T-helper 17 cell (primary cell): Measurements from ENCODE around the gene RNF13. TPM values are rescaled to one million over a fixed set of nuclear protein-coding genes. Genes with fewer than 3 reads are reported as not detected.
"Not testable (repeated sequence)": the region's sequence is repeated elsewhere in the genome, so short reads cannot be mapped to it uniquely, and the experiment has no call there.

ENCODE experiments used
- ATAC-seq: fragments of 150-1000 bp; cut with Tn5 transposase; 2 replicates; pipeline ENCODE4 v1.10.0; 2021; ENCODE audit warnings: mild to moderate bottlenecking, moderate library complexity
- DNase-seq, 3 donors: peaks; one replicate each; pipeline versions ENCODE4 v3.0.0 to v3.0.0-alpha.2; 2020 to 2021
- H3K9me3 ChIP-seq: one replicate; pipeline ENCODE4 v1.7.0; 2013; ENCODE audit warnings: low read length, mild to moderate bottlenecking; ENCODE audit not compliant: control insufficient read depth, poor library complexity, severe bottlenecking
- H3K27ac Mint-ChIP-seq: one replicate; pipeline ENCODE4 v1.8.0; 2022; ENCODE audit warnings: mild to moderate bottlenecking, moderate library complexity, mixed read lengths
- H3K27me3 Mint-ChIP-seq: one replicate; pipeline ENCODE4 v1.8.0; 2022; ENCODE audit warnings: mixed read lengths
- H3K36me3 Mint-ChIP-seq: one replicate; pipeline ENCODE4 v1.8.0; 2022; ENCODE audit warnings: low read depth, mixed read lengths
- H3K4me1 Mint-ChIP-seq: one replicate; pipeline ENCODE4 v1.8.0; 2022; ENCODE audit warnings: mild to moderate bottlenecking, mixed read lengths
- H3K4me3 Mint-ChIP-seq: one replicate; pipeline ENCODE4 v1.8.0; 2022; ENCODE audit warnings: mild to moderate bottlenecking, moderate library complexity, mixed read lengths
- total RNA-seq, 4 donors: library from RNA in 2 of 4; stranded (reverse) in 2 of 4; gene quantifications; one replicate each; pipeline ENCODE4 v1.2.3 and lab custom pipeline; 2022 to 2026

The RNF13 gene
- total RNA-seq, 2 donors from 2014 or later = 50.8 to 55.4 TPM

- Mint-ChIP-seq H3K27me3 (no peaks in the 10 kb centered on the region), H3K27ac (no peak overlapping the region), H3K36me3 (peaks cover 3% of the 10 kb centered on the region), H3K4me3 (no peak overlapping the region), H3K4me1 (no peaks in the 10 kb centered on the region)
- ATAC-seq = no peak
- H3K9me3 ChIP-seq = peaks cover 4% of the 10 kb centered on the region
- no peak for DNase-seq
Observed at GRCh38 chr3:149832086-149832485, 19.1 kb downstream of the RNF13 start.

DNA sequence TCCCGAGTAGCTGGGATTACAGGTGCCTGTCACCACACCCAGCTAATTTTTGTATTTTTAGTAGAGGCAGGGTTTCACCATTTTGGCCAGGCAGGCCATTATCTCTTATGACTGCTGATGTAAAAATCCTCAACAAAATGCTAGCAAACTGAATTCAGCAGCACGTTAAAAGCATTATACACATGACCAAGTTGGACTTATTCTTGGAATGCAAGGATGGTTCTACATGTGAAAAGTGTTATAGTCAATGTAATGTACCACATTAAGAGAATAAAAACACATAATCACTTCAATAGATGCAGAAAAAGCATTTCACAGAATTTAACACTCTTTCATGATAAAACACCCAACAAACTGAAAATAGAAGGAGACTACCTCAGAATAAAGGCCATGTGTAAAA, 20.2 kb downstream of the RNF13 start:
- H3K27ac Mint-ChIP-seq = no peak overlapping the region
- peaks cover 6% of the 10 kb centered on the region for H3K36me3 Mint-ChIP-seq
- H3K9me3 ChIP-seq = peaks cover 4% of the 10 kb centered on the region
- no peaks in the 10 kb centered on the region for H3K4me1 Mint-ChIP-seq
- no peaks in the 10 kb centered on the region for H3K27me3 Mint-ChIP-seq
- DNase-seq (no peak), ATAC-seq (no peak)
- no peak overlapping the region for H3K4me3 Mint-ChIP-seq

- not testable (repeated sequence) for H3K27me3 Mint-ChIP-seq, ATAC-seq, H3K4me3 Mint-ChIP-seq, H3K27ac Mint-ChIP-seq, H3K9me3 ChIP-seq, DNase-seq, H3K36me3 Mint-ChIP-seq
- peaks cover 24% of the 10 kb centered on the region for H3K4me1 Mint-ChIP-seq
Observed at GRCh38 chr3:149838491-149838890, 25.5 kb downstream of the RNF13 start.

- H3K27ac Mint-ChIP-seq, ATAC-seq, H3K27me3 Mint-ChIP-seq, DNase-seq, H3K36me3 Mint-ChIP-seq, H3K4me3 Mint-ChIP-seq, H3K9me3 ChIP-seq: not testable (repeated sequence)
- peaks cover 28% of the 10 kb centered on the region for H3K4me1 Mint-ChIP-seq
Observed at GRCh38 chr3:149839469-149839868, 26.5 kb downstream of the RNF13 start.

- H3K4me1 Mint-ChIP-seq = peaks cover 32% of the 10 kb centered on the region
- H3K9me3 ChIP-seq = no peaks in the 10 kb centered on the region
- peaks cover 6% of the 10 kb centered on the region for H3K36me3 Mint-ChIP-seq
- ATAC-seq (no peak), DNase-seq (no peak)
- H3K4me3 Mint-ChIP-seq = no peak overlapping the region
- no peaks in the 10 kb centered on the region for H3K27me3 Mint-ChIP-seq
- H3K27ac Mint-ChIP-seq = no peak overlapping the region
Observed at GRCh38 chr3:149839896-149840295, 26.9 kb downstream of the RNF13 start.

DNA sequence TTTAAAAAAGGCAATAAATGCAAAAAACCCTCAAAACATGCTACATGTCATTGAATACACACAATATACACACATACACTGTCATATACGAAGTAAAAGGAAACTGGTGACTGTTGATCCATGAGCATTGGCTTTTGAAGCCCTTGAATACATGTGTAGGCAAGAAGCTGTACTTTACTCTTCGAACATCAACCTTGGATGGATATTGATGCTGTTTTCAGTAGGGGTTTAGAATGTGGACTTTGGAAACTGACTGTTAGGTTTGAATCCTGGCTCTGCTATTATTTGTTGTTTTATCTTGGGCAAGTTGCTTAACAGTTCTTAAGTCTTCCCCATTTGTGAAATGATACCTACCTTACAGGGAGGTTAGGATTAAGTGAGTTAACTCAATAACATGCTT, 30.5 kb downstream of the RNF13 start:
- Mint-ChIP-seq H3K4me1 (peaks cover 45% of the 10 kb centered on the region), H3K27me3 (no peaks in the 10 kb centered on the region), H3K4me3 (no peak overlapping the region), H3K36me3 (peaks cover 12% of the 10 kb centered on the region), H3K27ac (no peak overlapping the region)
- no peak for DNase-seq
- ATAC-seq = no peak
- no peaks in the 10 kb centered on the region for H3K9me3 ChIP-seq

- H3K4me1 Mint-ChIP-seq = peaks cover 48% of the 10 kb centered on the region
- no peak for DNase-seq
- H3K4me3 Mint-ChIP-seq = no peak overlapping the region
- H3K36me3 Mint-ChIP-seq = peaks cover 12% of the 10 kb centered on the region
- no peaks in the 10 kb centered on the region for H3K9me3 ChIP-seq
- no peaks in the 10 kb centered on the region for H3K27me3 Mint-ChIP-seq
- ATAC-seq = no peak
- peak overlapping the region; percentile 24 for H3K27ac Mint-ChIP-seq
Observed at GRCh38 chr3:149844091-149844490, 31.1 kb downstream of the RNF13 start.

- Mint-ChIP-seq H3K4me3 (no peak overlapping the region), H3K27me3 (no peaks in the 10 kb centered on the region), H3K27ac (peak overlapping the region; percentile 21), H3K36me3 (peaks cover 8% of the 10 kb centered on the region), H3K4me1 (peaks cover 39% of the 10 kb centered on the region)
- DNase-seq = no peak
- ATAC-seq = no peak
- H3K9me3 ChIP-seq = no peaks in the 10 kb centered on the region
Observed at GRCh38 chr3:149845570-149846244, 32.7 kb downstream of the RNF13 start.

- DNase-seq = no peak
- Mint-ChIP-seq H3K4me3 (no peak overlapping the region), H3K27me3 (no peaks in the 10 kb centered on the region), H3K27ac (no peak overlapping the region), H3K4me1 (peaks cover 28% of the 10 kb centered on the region), H3K36me3 (peaks cover 8% of the 10 kb centered on the region)
- no peak for ATAC-seq
- H3K9me3 ChIP-seq = no peaks in the 10 kb centered on the region
Observed at GRCh38 chr3:149848238-149848637, 35.2 kb downstream of the RNF13 start.

DNA sequence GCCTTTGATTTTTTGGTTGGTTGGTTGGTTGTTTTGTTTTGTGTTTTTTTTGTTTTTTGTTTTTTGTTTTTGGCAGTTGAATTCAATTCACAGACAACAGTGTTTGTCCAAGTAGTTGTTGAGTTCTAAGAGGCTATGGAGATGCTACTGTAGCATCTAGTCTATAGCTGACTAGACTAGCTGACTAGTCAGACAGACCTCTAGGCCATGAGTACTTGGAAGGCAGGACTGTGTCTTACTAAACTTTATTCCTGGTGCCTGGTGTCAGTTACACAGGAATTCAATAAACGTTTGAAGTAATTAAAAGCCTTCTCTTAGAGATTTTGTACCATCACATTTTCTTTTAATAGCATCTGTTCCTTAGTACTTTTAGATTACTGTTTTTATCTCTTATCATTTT, 35.7 kb downstream of the RNF13 start:
- H3K4me1 Mint-ChIP-seq = peaks cover 26% of the 10 kb centered on the region
- H3K9me3 ChIP-seq = no peaks in the 10 kb centered on the region
- no peak overlapping the region for H3K4me3 Mint-ChIP-seq
- peaks cover 8% of the 10 kb centered on the region for H3K36me3 Mint-ChIP-seq
- no peaks in the 10 kb centered on the region for H3K27me3 Mint-ChIP-seq
- H3K27ac Mint-ChIP-seq = no peak overlapping the region
- DNase-seq (no peak), ATAC-seq (no peak)

DNA sequence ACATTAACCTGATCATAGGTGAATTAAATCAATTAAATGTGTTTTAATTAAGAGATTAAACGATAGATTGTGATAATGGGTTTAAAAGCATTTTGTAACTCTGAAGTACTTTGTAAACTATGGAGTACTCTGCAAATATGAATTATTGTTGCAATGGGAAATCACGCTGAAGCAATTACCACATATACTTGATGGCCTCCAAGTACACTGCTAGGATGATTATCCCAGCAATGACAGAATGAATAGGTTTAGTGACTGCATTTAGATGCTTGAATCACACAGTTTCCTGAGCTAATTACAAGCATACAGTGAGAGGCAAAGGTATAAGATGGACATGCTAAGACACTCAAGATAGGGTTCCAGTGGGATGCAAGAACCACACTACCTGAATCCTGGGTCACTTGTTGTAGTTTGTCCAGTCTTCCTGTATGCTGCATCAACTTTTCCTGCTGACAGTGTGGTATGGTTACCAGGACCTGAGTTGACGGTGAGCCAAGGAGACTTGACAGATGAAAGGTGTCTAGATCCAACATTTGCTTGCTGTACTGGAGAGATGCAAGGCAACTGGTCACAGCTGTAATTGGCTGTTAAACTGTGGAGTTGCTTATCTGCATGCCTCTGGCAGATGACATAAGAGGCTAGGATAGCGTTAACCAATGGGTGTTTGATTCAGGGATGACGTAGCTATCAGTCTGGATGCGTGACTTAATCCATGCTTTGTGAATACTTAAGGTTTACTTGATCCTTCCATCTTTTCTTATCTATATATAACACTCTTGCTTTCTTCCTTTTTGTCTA, 38.0 kb downstream of the RNF13 start:
- Mint-ChIP-seq H3K4me1 (peaks cover 17% of the 10 kb centered on the region), H3K4me3 (no peak overlapping the region), H3K27me3 (no peaks in the 10 kb centered on the region), H3K27ac (no peak overlapping the region), H3K36me3 (peaks cover 9% of the 10 kb centered on the region)
- DNase-seq (no peak), ATAC-seq (no peak)
- H3K9me3 ChIP-seq = no peaks in the 10 kb centered on the region

GRCh38 chr3:149858911-149859310, 45.9 kb downstream of the RNF13 start:
- Mint-ChIP-seq H3K27me3 (no peaks in the 10 kb centered on the region), H3K36me3 (peaks cover 10% of the 10 kb centered on the region), H3K27ac (no peak overlapping the region), H3K4me1 (peaks cover 13% of the 10 kb centered on the region), H3K4me3 (no peak overlapping the region)
- no peaks in the 10 kb centered on the region for H3K9me3 ChIP-seq
- no peak for ATAC-seq
- DNase-seq = no peak

DNA sequence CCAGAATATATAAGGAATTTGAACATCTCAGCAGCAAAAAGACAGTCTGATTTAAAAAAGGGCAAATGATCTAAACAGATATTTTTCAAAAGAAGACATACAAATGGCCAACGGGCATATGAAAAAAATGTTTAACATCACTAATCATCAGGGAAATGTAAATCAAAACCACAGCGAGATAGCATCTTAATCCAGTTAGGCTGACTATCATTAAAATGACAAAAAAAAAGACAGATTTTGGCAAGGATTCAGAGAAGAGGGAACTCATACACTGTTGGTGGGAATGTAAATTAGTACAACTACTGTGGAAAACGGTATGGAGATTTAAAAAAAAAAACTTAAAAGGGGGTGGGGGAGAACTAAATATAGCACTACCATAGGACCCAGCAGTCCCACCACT, 47.9 kb downstream of the RNF13 start:
- no peaks in the 10 kb centered on the region for H3K9me3 ChIP-seq
- H3K36me3 Mint-ChIP-seq = peaks cover 9% of the 10 kb centered on the region
- no peak overlapping the region for H3K27ac Mint-ChIP-seq
- ATAC-seq = no peak
- no peaks in the 10 kb centered on the region for H3K27me3 Mint-ChIP-seq
- H3K4me1 Mint-ChIP-seq = peaks cover 13% of the 10 kb centered on the region
- H3K4me3 Mint-ChIP-seq = no peak overlapping the region
- DNase-seq = no peak

GRCh38 chr3:149867563-149867962, 54.5 kb downstream of the RNF13 start:
- ATAC-seq (no peak), DNase-seq (no peak)
- H3K27ac Mint-ChIP-seq = peak overlapping the region; percentile 14
- H3K9me3 ChIP-seq = no peaks in the 10 kb centered on the region
- H3K4me1 Mint-ChIP-seq = peaks cover 7% of the 10 kb centered on the region
- peaks cover 5% of the 10 kb centered on the region for H3K36me3 Mint-ChIP-seq
- H3K27me3 Mint-ChIP-seq = no peaks in the 10 kb centered on the region
- H3K4me3 Mint-ChIP-seq = no peak overlapping the region
